NCI-H2171 (cell line): ENCODE results near the gene PIK3C2A.
"Not testable (repeated sequence)": the region's sequence is repeated elsewhere in the genome, so short reads cannot be mapped to it uniquely, and the experiment has no call there.

Experiments used
- DNase-seq: peaks from one replicate; lab custom pipeline; 2025; lab: John Stamatoyannopoulos, UW

Gene PIK3C2A

DNA sequence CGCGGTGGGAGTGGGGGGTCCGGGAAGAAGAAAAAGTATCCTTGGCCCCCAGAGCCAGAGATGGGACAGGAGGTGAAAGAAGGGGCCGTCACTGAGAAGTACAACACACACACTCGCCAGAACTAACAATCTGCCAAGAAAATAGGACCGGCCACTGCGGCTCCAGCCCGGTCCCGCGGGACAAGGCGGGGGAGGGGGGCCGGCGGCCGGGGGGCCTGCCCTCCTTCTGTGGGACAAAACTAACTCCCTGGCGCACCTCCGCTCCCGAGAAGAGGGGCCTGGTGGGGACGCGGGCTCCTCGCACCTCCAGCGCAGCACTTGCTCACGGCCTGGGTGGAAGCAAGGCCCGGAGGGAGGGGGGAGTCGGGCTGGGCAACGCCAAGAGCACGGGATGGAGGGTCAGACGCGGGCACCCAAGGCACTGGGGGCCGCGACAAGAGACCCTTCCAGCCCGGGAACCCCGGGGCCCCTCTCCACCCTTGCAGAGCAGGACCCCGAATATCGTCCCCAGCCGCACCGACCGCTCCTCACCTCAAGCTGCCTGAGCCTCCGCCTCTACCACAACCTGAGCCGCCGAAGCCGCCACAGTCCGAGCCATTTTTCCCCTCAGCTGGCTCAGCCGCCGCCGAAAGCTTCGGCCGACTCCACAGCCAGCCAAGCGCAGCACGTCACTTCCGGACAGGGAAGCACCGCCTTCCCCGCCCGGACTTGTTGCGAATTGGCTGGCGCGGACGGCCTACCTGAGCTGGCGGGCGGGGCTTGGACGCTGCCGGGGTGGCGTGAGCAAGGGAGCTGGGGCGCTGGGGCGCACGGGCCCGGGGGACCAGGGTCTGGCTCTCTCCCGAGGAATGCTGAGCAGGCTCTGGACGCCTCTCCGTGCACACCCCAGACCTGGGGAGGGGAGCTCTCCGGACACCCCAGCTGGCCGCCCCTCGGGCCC lies at the start of gene PIK3C2A:
PIK3C2A (minus strand) TSS at position 670 of the 940 bp plus-strand sequence. CDS start 38,245 bp downstream, outside the sequence.
- DNase-seq = peak; percentile 82

DNA sequence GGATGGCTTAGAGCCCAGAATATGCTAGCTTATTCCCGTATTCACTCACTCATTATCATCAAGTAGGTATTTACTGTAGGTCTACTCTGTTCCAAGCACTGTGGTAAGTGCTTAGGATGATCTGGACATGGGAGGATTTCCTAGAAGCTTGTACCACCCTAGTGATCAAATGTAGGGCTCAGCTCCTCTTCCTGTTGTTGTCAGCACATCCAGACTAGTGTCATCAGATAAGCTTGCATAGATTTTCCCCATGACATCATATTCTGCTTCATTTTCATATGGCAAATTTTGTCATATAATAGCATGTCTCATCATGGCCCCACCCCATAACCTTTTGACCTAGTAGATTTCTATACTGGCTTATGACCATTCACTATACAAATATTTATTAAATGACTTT lies 49.4 kb upstream of the PIK3C2A start:
- DNase-seq = no peak

DNA sequence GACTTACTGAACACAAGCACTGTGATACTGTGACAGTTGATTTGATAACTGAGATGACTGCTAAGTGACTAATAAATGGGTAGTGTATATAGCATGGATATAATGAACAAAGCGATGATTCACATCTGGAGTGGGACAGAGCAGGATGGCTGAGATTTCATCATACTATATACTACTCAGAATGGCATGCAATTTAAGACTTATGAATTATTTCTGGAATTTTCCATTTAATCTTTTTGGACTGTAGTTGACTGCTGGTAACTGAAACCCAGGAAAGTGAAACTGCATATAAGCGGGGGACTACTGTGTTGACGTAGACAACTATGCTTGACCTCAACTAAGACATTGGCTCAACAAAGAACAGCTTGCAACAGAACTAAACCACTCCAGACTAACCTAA lies 48.7 kb upstream of the PIK3C2A start:
- DNase-seq = no peak

DNA sequence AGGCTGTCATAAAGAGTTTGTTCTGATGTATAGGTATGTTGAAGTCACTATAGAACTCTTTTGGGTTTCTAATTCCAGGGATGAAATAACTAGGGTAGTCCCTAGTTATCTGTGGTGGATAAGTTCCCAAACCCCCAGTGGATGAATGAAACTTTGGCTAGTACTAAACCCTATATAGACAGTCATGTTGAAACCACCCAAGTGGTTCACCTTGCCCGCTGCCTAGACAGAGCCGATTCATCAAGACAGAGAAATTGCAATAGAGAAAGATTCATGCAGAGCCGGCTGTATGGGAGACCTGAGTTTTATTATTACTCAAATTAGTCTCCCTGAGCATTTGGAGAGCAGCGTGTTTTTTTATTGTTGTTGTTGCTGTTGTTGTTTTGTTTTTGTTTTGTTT lies 44.9 kb upstream of the PIK3C2A start:
- no peak for DNase-seq

GRCh38 chr11:17250561-17251350 lies 43.0 kb upstream of the PIK3C2A start:
- no peak for DNase-seq

DNA sequence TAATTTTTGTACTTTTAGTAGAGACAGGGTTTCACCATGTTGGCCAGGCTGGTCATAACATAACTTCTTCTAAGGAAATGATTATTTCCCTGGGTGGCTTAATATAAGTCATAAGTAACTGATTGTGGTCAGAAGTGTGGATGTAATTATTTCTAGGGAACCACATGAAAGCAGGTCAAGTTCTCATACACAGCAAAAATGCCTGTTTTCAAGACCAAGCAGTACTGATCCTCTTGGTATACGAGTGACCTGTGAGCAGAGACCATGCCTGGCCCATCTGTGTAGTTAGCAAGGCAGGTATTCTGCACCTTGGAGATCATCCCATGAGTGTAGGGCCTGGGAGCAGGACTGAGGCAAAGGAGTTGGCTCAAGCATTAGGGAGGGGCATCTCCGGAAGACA lies 36.3 kb upstream of the PIK3C2A start:
- DNase-seq = no peak

GRCh38 chr11:17242954-17243353 lies 35.2 kb upstream of the PIK3C2A start:
- DNase-seq = not testable (repeated sequence)

GRCh38 chr11:17240780-17241179 lies 33.0 kb upstream of the PIK3C2A start:
- DNase-seq = no peak

- not testable (repeated sequence) for DNase-seq
Observed at GRCh38 chr11:17239927-17240326, 32.1 kb upstream of the PIK3C2A start.

DNA sequence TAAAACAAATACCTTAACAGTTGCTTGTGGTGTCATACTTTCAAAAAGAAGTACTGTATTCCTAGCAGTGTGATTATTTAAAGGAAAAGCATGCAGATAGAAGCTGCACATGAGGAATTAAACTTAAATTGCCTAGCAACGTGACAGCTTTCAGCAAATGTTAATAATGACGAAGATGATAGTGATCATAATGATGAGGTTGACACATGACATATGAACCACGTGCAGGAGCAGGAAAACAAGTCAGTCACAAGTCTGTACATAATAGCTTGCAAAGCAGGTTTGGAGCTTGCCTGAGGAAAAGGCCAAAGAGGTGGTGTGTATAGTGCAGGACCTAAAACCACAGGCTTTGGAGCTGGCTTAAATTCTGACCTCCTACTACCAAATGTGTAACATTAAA lies 30.6 kb upstream of the PIK3C2A start:
- DNase-seq = no peak

DNA sequence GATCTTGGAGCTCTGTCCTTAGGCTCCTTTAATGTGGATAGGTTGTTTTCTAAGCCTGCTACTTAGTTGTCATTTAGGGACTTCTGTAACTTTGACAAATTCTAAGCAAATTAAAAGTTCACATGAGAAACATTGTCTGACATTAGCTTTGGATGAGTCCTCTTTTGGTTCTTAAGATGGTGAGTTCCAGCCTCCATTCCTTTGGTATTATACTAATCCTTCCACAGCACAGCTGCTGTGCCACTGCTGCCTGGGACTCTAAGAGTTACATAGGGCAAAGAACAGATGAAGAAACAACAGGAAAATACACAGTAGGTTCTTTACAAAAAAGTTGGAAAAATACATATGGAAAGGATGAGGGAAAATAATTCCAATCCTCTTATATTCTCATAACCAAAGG lies 25.3 kb upstream of the PIK3C2A start:
- no peak for DNase-seq

DNA sequence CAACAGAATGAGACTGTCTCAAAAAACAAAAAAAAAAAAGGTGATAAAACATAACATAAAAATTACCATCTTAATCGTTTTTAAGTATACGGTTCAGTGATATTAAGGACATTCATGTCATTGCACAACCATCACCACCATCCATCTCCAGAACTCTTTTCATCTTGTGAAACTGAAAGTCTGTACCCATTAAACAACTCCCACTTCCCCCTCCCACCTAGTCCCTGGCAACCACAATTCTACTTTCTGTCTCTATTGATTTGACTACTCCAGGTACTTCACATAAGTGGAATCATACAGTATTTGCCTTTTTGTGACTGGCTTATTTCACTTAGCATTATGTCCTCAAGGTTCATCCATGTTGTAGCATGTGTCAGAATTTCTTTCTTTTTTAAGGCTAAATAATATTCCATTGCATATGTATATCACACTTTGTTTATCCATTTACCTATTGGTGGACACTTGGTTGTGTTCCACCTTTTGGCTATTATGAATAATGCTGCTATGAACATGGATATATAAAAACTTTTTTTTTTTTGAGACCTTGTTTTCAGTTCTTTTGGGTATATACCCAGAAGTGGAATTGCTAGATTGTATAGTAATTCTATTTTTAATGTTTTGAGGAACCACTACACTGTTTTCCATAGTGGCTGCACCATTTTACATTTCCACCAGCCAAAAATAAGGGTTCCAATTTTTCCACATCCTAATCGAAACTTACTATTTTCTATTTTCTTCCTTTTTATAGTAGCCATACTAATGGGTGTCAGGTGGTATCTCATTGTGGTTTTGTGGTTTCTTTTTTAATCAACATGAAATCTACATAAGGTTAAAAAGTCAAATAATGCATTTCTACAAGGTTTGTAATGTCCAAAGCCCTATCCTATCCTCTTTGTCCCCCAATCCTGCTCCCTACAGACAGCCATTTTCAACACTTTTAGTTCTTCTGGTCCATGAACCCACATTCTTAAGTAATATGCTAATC lies 23.4 kb upstream of the PIK3C2A start:
- DNase-seq = no peak

DNA sequence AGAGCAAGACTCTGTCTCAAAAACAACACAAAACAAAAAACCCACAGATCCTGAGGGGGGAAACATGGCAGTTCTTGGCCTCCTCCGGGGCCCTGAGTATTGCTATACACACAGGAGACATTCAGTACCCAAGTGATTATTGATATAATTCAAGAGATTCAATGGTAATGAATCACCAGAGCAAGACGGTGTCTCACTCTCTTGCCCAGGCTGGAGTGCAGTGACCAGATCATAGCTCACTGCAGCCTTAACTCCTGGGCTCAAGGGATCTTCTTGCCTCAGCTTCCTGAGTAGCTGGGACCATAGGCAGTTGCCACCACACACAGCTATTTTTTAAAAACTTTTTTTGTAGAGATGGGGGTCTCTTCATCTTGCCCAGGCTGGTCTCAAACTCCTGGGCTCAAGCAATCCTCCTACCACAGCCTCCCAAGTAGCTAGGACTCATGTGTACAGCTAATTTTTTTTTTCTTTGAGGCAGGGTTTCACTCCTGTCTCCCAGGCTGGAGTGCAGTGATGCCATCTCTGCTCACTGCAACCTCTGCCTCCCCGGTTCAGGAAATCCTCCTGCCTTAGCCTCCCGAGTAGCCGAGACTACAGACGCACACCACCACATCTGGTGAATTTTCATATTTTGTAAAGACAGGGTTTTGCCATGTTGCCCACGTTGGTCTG lies 21.8 kb upstream of the PIK3C2A start:
- DNase-seq = no peak

- DNase-seq = not testable (repeated sequence)
Observed at GRCh38 chr11:17228186-17228925, 20.6 kb upstream of the PIK3C2A start.

DNA sequence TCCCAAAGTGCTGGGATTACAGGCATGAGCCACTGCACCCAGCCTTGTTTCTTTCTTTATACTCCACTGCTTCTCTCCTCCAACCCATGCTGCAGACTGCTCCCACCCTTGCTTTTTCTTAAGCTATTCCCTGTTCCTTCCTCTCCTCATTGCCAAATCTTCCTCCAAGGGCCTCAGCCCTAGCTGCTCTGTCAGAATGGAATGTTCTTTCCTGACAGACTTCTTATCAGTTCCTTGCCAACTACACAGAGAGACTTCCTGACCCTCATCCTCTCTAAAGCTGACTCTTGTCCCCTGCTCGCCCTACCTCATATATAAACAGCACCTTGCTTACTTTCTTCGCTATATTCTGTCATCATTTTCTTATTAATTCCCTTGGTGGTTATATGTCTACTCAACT lies 16.9 kb upstream of the PIK3C2A start:
- DNase-seq = no peak

DNA sequence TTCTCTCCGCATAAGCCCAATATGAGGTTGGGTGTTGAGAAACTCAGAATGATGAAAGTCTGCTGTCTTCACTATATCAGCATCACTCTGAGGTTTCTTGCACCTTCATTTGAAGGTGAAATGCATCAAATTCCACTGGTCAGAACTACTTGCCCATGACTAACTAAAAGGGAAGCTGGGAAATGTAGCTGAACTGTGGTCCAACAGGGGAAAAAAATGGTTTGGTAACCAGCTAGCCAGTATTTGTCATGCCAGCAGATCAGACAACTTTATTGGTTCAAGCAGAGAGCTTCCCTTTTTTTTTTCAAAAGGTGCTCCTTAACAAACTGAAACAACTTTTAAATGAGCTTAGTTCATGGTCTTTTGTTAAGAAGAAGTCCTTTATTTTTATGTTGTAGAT lies 14.2 kb upstream of the PIK3C2A start:
- no peak for DNase-seq

GRCh38 chr11:17219016-17219415 lies 11.2 kb upstream of the PIK3C2A start:
- DNase-seq = no peak

DNA sequence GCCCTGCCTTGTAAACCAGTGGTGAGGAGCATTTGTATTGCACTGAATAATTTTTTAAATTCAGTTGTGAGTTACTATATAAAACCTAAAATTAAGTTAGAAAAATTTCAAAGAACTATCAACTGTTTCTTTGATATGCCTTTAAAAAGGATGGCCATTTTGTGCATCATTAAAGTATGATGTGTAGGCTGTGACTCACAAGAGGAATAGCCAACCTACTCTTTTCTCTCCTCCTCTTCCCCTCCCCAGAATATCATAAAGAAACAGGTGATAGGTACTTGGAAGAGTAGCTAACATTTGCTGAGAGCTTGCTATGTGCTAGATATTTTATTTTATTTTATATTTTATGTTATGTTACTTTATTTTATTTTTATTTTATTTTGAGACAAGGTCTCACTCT lies 10.6 kb upstream of the PIK3C2A start:
- no peak for DNase-seq

DNA sequence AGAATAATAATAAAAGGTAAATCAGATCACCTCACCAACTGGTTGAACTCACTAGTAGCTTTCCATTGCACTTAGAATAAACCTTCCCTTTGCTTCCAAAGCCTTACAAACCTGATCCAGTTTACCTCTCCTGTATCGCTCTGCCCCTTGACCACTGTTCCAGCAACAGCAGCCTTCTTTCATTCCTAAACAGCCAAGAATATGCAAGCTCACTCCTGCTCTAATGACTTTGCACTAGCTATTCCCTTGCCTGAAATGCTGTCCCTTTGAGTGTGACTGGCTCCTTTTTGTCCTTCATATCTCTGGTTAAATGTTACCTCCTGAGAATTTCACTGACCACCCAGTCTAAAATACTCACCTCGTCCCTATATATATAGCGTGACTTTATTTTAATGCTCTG lies 9.6 kb upstream of the PIK3C2A start:
- no peak for DNase-seq

- no peak for DNase-seq
Observed at GRCh38 chr11:17214338-17214737, 6.6 kb upstream of the PIK3C2A start.

DNA sequence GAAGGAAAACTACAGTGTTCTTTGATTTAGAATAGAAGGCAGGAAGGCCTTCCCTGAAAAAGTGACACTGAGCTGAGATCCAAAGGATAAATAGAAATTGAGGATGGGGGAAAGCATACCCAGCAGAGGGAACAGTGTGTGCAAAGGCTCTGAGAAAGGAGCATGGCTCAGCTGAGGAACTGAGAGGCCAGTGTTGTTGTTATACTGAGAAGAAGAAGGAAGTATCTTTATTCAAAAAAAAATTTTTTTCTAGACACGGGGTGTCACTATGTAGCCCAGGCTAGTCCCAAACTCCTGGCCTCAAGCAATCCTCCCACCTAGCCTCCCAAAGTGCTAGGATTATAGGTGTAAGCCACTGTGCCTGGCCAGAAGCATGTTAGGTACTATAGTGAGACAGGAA lies 3.5 kb upstream of the PIK3C2A start:
- DNase-seq = no peak
